GM21786 (cell line): ENCODE data around the gene SCART1.
A peak's percentile ranks its signal among the peaks of the same experiment; 100 is the strongest.
"Not testable (repeated sequence)": the region's sequence is repeated elsewhere in the genome, so short reads cannot be mapped to it uniquely, and the experiment has no call there.

ENCODE experiments used
- ATAC-seq: cut with Tn5 transposase; IDR thresholded peaks from one replicate; pipeline ENCODE4 v1.9.1; 2021; ENCODE audit not compliant: unreplicated experiment

SCART1 gene

GRCh38 chr10:133453516-133454203 lies at the start of gene SCART1:
Gene SCART1 (plus strand): TSS chr10:133453945. CDS start chr10:133453998, 53 bp downstream.
- no peak for ATAC-seq

- no peak for ATAC-seq
Measured at GRCh38 chr10:133405272-133405671, 48.5 kb upstream of the SCART1 start.

GRCh38 chr10:133405844-133406527 lies 47.8 kb upstream of the SCART1 start:
- ATAC-seq = peak; percentile 48

- ATAC-seq = no peak
Measured at GRCh38 chr10:133411523-133412380, 42.0 kb upstream of the SCART1 start.

- ATAC-seq = no peak
Measured at GRCh38 chr10:133412381-133412711, 41.4 kb upstream of the SCART1 start.

GRCh38 chr10:133414401-133414800 lies 39.3 kb upstream of the SCART1 start:
- ATAC-seq = not testable (repeated sequence)

GRCh38 chr10:133415752-133416151 lies 38.0 kb upstream of the SCART1 start:
- ATAC-seq = no peak

- no peak for ATAC-seq
Measured at GRCh38 chr10:133418289-133418993, 35.3 kb upstream of the SCART1 start.

GRCh38 chr10:133419211-133419950 lies 34.4 kb upstream of the SCART1 start:
- no peak for ATAC-seq

- no peak for ATAC-seq
Measured at GRCh38 chr10:133420028-133420427, 33.7 kb upstream of the SCART1 start.

- no peak for ATAC-seq
Measured at GRCh38 chr10:133420579-133420978, 33.2 kb upstream of the SCART1 start.

GRCh38 chr10:133421336-133422222 lies 32.2 kb upstream of the SCART1 start:
- no peak for ATAC-seq

GRCh38 chr10:133422223-133422806 lies 31.4 kb upstream of the SCART1 start:
- ATAC-seq = no peak

- no peak for ATAC-seq
Measured at GRCh38 chr10:133422807-133423771, 30.7 kb upstream of the SCART1 start.

GRCh38 chr10:133424102-133424501 lies 29.6 kb upstream of the SCART1 start:
- ATAC-seq = not testable (repeated sequence)

GRCh38 chr10:133424601-133425000 lies 29.1 kb upstream of the SCART1 start, which contains the start of gene SPRN:
Gene SPRN (minus strand): TSS chr10:133424625. CDS start chr10:133423681, 944 bp downstream.
- not testable (repeated sequence) for ATAC-seq

GRCh38 chr10:133429571-133429970 lies 24.2 kb upstream of the SCART1 start:
- ATAC-seq = not testable (repeated sequence)
